Left lung (tissue), 10 donors: Measurements from ENCODE around the gene B3GALT4. TPM values are rescaled to one million over a fixed set of nuclear protein-coding genes. Genes with fewer than 3 reads are reported as not detected.
"Not testable (repeated sequence)": the region's sequence is repeated elsewhere in the genome, so short reads cannot be mapped to it uniquely, and the experiment has no call there.

Source experiments
- ATAC-seq: fragments of 200-7000 bp; cut with Tn5 transposase; one replicate; pipeline ENCODE4 v1.9.1; 2020; ENCODE audit warnings: moderate library complexity
- DNase-seq, 4 donors: peaks; one replicate each; pipeline ENCODE4 v3.0.0-alpha.2; 2013 to 2020
- H3K27ac ChIP-seq, 2 donors: fragments of 200-600 bp; sonication (generic) in 1 of 2; one replicate each; pipeline versions ENCODE4 v1.5.0 to v1.8.0; 2020 to 2021
- H3K27me3 ChIP-seq, 2 donors: fragments of 200-600 bp; sonication (generic) in 1 of 2; one replicate each; pipeline versions ENCODE4 v1.5.0 to v1.8.0; 2020 to 2021
- H3K36me3 ChIP-seq, 2 donors: fragments of 200-600 bp; sonication (generic) in 1 of 2; one replicate each; pipeline versions ENCODE4 v1.5.0 to v1.8.0; 2020 to 2021
- H3K4me1 ChIP-seq, 2 donors: fragments of 200-600 bp; one replicate each; pipeline ENCODE4 v1.8.0; 2021
- H3K4me3 ChIP-seq, 2 donors: fragments of 200-600 bp; sonication (generic) in 1 of 2; one replicate each; pipeline versions ENCODE4 v1.5.0 to v1.8.0; 2020 to 2021; ENCODE audit warnings: mild to moderate bottlenecking in 1 of 2
- H3K9me3 ChIP-seq, 2 donors: fragments of 200-600 bp; sonication (generic) in 1 of 2; one replicate each; pipeline versions ENCODE4 v1.5.0 to v1.8.0; 2020 to 2021
- CTCF ChIP-seq, 2 donors: fragments of 200-600 bp; sonication (generic) in 1 of 2; IDR thresholded peaks; one replicate each; pipeline versions ENCODE4 v1.5.0 to v1.8.0; 2021; ENCODE audit warnings: antibody characterized with exemption in 2 of 2
- intact Hi-C, 2 donors: fragments of 100-400 bp; cut with DNase I; formaldehyde crosslinking; loops; one replicate each; pipeline versions ENCODE4 v1.11.2 to v1.14.2; 2022
- polyA plus RNA-seq, 6 donors: library from polyadenylated mRNA; unstranded; fragments of 120-200 nt; gene quantifications; one replicate each; pipeline ENCODE4 v1.2.1, GENCODE V29; 2013; ENCODE audit not compliant: insufficient read length in 6 of 6
- total RNA-seq, 2 donors: library from RNA; stranded (reverse); fragmentation: NEBNext Ultra II Directional; extraction: Animal tissue kit (Norgen Biotek cat#: 25700); gene quantifications; one replicate each; pipeline ENCODE4 v1.2.1, GENCODE V29; 2021
- donor health status: DM: no; HTN: yes; CAD: no.
- donor health status: DM: no; HTN: no; CAD: no.

The B3GALT4 gene
- total and polyA plus RNA-seq, 8 donors, result 3.5 to 12.9 (median 4.3) TPM

- Histone ChIP-seq H3K27me3 (no peaks in the 10 kb centered on the region), H3K4me3 (no peak overlapping the region), H3K4me1 (peaks cover 9 to 49% of the 10 kb centered on the region in 2 donors), H3K27ac (peak overlapping the region in 1 of 2 donors; percentile 6), H3K9me3 (no peaks in the 10 kb centered on the region), H3K36me3 (peaks cover 0 to 89% of the 10 kb centered on the region in 2 donors)
- ATAC-seq, result no peak
- TF ChIP-seq CTCF (IDR thresholded peaks at IDR 0.05), result no peak
- DNase-seq, result peak in 1 of 4 donors; percentile 21
- intact Hi-C loops, result no loop called here
Measured at GRCh38 chr6:33279971-33280511, 3.1 kb downstream of the B3GALT4 start.

GRCh38 chr6:33280539-33280938, 3.6 kb downstream of the B3GALT4 start:
- Histone ChIP-seq H3K4me1 (peaks cover 5 to 44% of the 10 kb centered on the region in 2 donors), H3K9me3 (no peaks in the 10 kb centered on the region), H3K4me3 (no peak overlapping the region), H3K27me3 (no peaks in the 10 kb centered on the region), H3K27ac (no peak overlapping the region), H3K36me3 (peaks cover 0 to 89% of the 10 kb centered on the region in 2 donors)
- intact Hi-C loops, result no loop called here
- ATAC-seq, result no peak
- no peak for DNase-seq
- no peak for TF ChIP-seq CTCF (IDR thresholded peaks at IDR 0.05)

- intact Hi-C loops, result not testable (repeated sequence)
Measured at GRCh38 chr6:33285214-33285613, 8.3 kb downstream of the B3GALT4 start.

GRCh38 chr6:33286946-33287914, 10.3 kb downstream of the B3GALT4 start:
- ATAC-seq, result no peak
- Histone ChIP-seq H3K9me3 (no peaks in the 10 kb centered on the region), H3K27me3 (no peaks in the 10 kb centered on the region), H3K4me1 (peaks cover 14 to 38% of the 10 kb centered on the region in 2 donors), H3K27ac (no peak overlapping the region), H3K36me3 (peaks cover 0 to 71% of the 10 kb centered on the region in 2 donors), H3K4me3 (peak overlapping the region in 1 of 2 donors; percentile 83)
- DNase-seq, result no peak
- intact Hi-C loops, result no loop called here
- TF ChIP-seq CTCF (IDR thresholded peaks at IDR 0.05), result no peak

More at GRCh38 chr6:33285214-33285613, 8.3 kb downstream of the B3GALT4 start:
- H3K27me3 ChIP-seq, H3K27ac ChIP-seq, ATAC-seq, H3K9me3 ChIP-seq, H3K4me3 ChIP-seq, DNase-seq: not testable (repeated sequence)
- Histone ChIP-seq H3K4me1 (peaks cover 11 to 24% of the 10 kb centered on the region in 2 donors), H3K36me3 (peaks cover 0 to 75% of the 10 kb centered on the region in 2 donors)

- Histone ChIP-seq H3K4me1 (peaks cover 14 to 38% of the 10 kb centered on the region in 2 donors), H3K27ac (peak overlapping the region; percentile 68 to 77), H3K4me3 (peak overlapping the region; percentile 66 to 83), H3K9me3 (no peaks in the 10 kb centered on the region), H3K36me3 (peaks cover 0 to 71% of the 10 kb centered on the region in 2 donors), H3K27me3 (no peaks in the 10 kb centered on the region)
- no peak for TF ChIP-seq CTCF (IDR thresholded peaks at IDR 0.05)
- intact Hi-C loops, result no loop called here
- DNase-seq (no peak), ATAC-seq (no peak)
Measured at GRCh38 chr6:33288141-33288920, 11.4 kb downstream of the B3GALT4 start.
